Measurements from ENCODE around the gene GNAT2.

DNA sequence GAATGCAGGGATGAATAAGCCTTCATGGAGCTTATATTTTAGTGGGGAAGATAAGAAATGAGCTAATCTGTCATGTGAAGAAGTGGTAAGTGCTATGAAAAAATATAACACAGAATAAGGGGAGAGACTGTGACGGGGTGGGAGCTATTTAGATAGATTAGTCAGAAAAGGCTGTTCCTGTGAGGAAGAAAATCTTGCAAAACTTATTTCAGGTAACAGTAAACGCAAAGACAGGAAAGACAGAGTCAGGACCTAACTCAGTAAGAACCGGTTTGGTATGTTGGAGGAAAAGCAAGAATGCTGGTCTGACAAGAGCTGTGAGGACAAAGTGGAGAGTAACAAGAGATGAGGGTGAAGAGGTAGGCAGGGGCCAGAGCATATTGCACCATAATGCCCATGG lies 49.0 kb downstream of the GNAT2 start:
- TF ChIP-seq POLR2A (IDR thresholded peaks at IDR 0.05) (no peak), POLR2AphosphoS5 (IDR thresholded peaks at IDR 0.05) (no peak)
- TF ChIP-seq, protein P1, sequence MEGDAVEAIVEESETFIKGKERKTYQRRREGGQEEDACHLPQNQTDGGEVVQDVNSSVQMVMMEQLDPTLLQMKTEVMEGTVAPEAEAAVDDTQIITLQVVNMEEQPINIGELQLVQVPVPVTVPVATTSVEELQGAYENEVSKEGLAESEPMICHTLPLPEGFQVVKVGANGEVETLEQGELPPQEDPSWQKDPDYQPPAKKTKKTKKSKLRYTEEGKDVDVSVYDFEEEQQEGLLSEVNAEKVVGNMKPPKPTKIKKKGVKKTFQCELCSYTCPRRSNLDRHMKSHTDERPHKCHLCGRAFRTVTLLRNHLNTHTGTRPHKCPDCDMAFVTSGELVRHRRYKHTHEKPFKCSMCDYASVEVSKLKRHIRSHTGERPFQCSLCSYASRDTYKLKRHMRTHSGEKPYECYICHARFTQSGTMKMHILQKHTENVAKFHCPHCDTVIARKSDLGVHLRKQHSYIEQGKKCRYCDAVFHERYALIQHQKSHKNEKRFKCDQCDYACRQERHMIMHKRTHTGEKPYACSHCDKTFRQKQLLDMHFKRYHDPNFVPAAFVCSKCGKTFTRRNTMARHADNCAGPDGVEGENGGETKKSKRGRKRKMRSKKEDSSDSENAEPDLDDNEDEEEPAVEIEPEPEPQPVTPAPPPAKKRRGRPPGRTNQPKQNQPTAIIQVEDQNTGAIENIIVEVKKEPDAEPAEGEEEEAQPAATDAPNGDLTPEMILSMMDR (IDR thresholded peaks at IDR 0.05) = no peak

All from gastroesophageal sphincter (tissue), 3 donors.